Lower leg skin (tissue), 4 donors: Measurements from ENCODE around the gene TPRA1. TPM values are rescaled to one million over a fixed set of nuclear protein-coding genes. Genes with fewer than 3 reads are reported as not detected.

Source experiments
- DNase-seq, 2 donors: peaks; one replicate each; pipeline ENCODE4 v3.0.0-alpha.2; 2019; ENCODE audit warnings: low spot score in 2 of 2
- H3K4me3 ChIP-seq: fragments of 200-600 bp; sonication (generic); 2 replicates; pipeline ENCODE4 v1.5.1; 2017; ENCODE audit warnings: mild to moderate bottlenecking, low read depth; ENCODE audit not compliant: poor library complexity, severe bottlenecking
- CTCF ChIP-seq, 3 donors: fragments of 450-650 bp; IDR thresholded peaks; one replicate each; pipeline ENCODE4 v1.5.1; 2016; ENCODE audit warnings: antibody characterized with exemption in 3 of 3, mild to moderate bottlenecking in 3 of 3, moderate library complexity in 2 of 3
- POLR2A ChIP-seq, 2 donors: fragments of 450-650 bp; IDR thresholded peaks; one replicate each; pipeline ENCODE4 v1.6.1; 2016 to 2017; ENCODE audit warnings: antibody characterized with exemption in 2 of 2, mild to moderate bottlenecking in 1 of 2, moderate library complexity in 1 of 2
- WGBS, 2 donors: methylation state at CpG; one replicate each; pipeline ENCODE4 v1.1.5; 2018; 5-methylcytosine and 5-hydroxymethylcytosine counted together
- intact Hi-C: fragments of 100-400 bp; cut with DNase I; formaldehyde crosslinking; loops from one replicate; pipeline ENCODE4 v1.15.0; 2023; ENCODE audit warnings: low total_unique reads
- total RNA-seq, 4 donors: library from RNA; depleted of rRNA; stranded (reverse); fragments of >200 nt; gene quantifications; one replicate each; pipeline ENCODE4 v1.1.0, GENCODE V29; 2016

The TPRA1 gene
- total RNA-seq, 4 donors from 2014 or later = 57.3 to 87.5 (median 82.4) TPM

GRCh38 chr3:127545216-127545615 is 45.3 kb downstream of the TPRA1 start:
- 93 to 94% methylated on average over 8 of the region's 8 CpGs for WGBS, 2 donors
- intact Hi-C loops = loop anchor here (10.0 kb wide), 3 partner anchors 560 to 1020 kb away; partner anchors contain the start of genes CHST13 and PLXNA1

GRCh38 chr3:127544803-127545201 is 45.7 kb downstream of the TPRA1 start:
- intact Hi-C loops = loop anchor here (5.0 to 10.0 kb wide), 4 partner anchors 560 to 1020 kb away; partner anchors contain the start of genes CHST13 and PLXNA1
- no peak overlapping the region for H3K4me3 ChIP-seq
- 83 to 84% methylated on average over 9 of the region's 9 CpGs for WGBS, 2 donors
- no peak for DNase-seq
- TF ChIP-seq CTCF (IDR thresholded peaks at IDR 0.05) = no peak

More at GRCh38 chr3:127545216-127545615, 45.3 kb downstream of the TPRA1 start:
- DNase-seq = no peak
- no peak for TF ChIP-seq POLR2A (IDR thresholded peaks at IDR 0.05)
- no peak for TF ChIP-seq CTCF (IDR thresholded peaks at IDR 0.05)
- no peak overlapping the region for H3K4me3 ChIP-seq

- DNase-seq = peak; percentile 54 to 94
- intact Hi-C loops = loop anchor here (5.0 to 10.0 kb wide), 4 partner anchors 559 to 1019 kb away; partner anchors contain the start of genes CHST13 and PLXNA1
- TF ChIP-seq CTCF (IDR thresholded peaks at IDR 0.05) (peak in 1 of 3 donors; percentile 43), POLR2A (IDR thresholded peaks at IDR 0.05) (no peak)
Observed at GRCh38 chr3:127544192-127544802, 46.2 kb downstream of the TPRA1 start.

GRCh38 chr3:127543441-127543840 is 47.1 kb downstream of the TPRA1 start:
- TF ChIP-seq CTCF (IDR thresholded peaks at IDR 0.05) (no peak), POLR2A (IDR thresholded peaks at IDR 0.05) (no peak)
- 85 to 90% methylated on average over 12 of the region's 12 CpGs for WGBS, 2 donors
- no peak for DNase-seq
- no peak overlapping the region for H3K4me3 ChIP-seq
- intact Hi-C loops = loop anchor here (5.0 to 10.0 kb wide), 4 partner anchors 559 to 1019 kb away; partner anchors contain the start of genes CHST13 and PLXNA1

More at GRCh38 chr3:127544192-127544802, 46.2 kb downstream of the TPRA1 start:
- WGBS, 2 donors = 28 to 44% methylated on average over 8 to 10 of the region's 10 CpGs
- H3K4me3 ChIP-seq = no peak overlapping the region

GRCh38 chr3:127542441-127542952 is 48.0 kb downstream of the TPRA1 start:
- DNase-seq = no peak
- no peak for TF ChIP-seq POLR2A (IDR thresholded peaks at IDR 0.05)
- TF ChIP-seq CTCF (IDR thresholded peaks at IDR 0.05) = no peak
- no peak overlapping the region for H3K4me3 ChIP-seq
- 83 to 87% methylated on average over 13 to 14 of the region's 14 CpGs for WGBS, 2 donors
- intact Hi-C loops = loop anchor here (5.0 to 10.0 kb wide), 4 partner anchors 558 to 1018 kb away; partner anchors contain the start of genes CHST13 and PLXNA1
